GM21737 (cell line): ENCODE data around the gene STARD9.
"Not testable (repeated sequence)": the region's sequence is repeated elsewhere in the genome, so short reads cannot be mapped to it uniquely, and the experiment has no call there.

ENCODE experiments used
- ATAC-seq: cut with Tn5 transposase; IDR thresholded peaks from one replicate; pipeline ENCODE4 v1.9.1; 2021; ENCODE audit warnings: mild to moderate bottlenecking, moderate library complexity; ENCODE audit not compliant: unreplicated experiment

STARD9 gene

DNA sequence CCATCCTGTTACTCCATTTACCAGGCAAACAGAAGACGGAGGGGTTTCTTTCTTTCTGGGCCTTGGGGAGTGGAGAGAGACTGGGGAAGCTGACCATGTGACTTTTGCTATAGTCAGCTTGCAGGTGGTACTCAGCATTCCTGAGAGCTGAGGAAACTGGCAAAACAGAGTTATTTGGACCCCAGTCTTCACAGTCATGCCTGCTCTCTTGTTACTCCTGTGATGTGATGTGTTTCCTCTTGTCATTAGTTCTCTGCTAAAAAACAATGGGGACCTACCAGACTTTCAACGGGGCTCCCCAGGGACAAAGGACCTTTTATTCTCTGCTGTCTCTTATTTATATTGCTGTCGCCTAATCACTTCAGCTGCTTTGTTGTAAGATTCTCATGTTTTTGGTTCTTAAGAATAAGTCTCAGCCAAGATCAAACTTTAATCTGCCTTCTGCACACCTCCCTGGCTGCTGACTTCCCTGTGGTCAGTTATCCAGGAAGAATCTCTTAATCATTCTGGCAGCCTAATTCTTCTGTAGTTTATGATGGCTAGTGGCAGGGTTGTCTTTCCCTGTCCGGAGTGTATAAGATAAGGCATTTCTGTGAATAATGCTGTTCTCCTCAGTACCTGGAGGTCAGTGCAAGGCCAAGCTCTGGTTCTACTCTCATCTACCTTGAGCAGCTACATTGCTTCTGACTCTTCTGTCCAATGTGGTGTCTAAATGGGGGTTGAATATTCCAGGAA is 8.8 kb downstream of the STARD9 start:
- ATAC-seq, result no peak

DNA sequence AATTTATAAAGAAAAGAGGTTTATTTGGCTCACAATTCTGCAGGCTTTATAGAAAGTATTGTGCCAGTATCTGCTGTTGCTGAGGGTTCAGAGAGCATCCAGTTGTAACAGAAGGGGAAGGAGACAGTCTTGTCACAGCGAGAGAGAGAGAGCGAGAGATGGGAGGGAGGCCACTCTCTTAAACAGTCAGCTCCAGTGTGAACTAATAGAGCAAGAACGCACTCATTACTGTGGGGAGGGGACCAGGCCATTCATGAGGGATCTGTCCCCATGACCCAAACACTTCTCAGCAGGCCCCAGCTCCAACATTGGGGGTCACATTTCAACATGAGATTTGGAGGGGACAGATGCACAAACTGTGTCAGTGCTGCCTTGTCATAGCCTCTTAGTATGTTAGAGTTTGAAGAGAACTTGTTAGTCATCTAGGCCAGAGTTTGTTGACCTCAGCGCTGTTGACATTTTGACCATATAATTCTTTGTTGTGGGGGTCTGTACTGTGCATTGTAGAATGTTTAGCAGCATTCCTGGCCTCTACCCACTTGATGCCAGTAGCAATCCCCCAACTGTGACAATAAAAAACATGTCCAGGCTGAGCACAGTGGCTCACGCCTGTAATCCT is 15.3 kb downstream of the STARD9 start:
- ATAC-seq, result no peak

DNA sequence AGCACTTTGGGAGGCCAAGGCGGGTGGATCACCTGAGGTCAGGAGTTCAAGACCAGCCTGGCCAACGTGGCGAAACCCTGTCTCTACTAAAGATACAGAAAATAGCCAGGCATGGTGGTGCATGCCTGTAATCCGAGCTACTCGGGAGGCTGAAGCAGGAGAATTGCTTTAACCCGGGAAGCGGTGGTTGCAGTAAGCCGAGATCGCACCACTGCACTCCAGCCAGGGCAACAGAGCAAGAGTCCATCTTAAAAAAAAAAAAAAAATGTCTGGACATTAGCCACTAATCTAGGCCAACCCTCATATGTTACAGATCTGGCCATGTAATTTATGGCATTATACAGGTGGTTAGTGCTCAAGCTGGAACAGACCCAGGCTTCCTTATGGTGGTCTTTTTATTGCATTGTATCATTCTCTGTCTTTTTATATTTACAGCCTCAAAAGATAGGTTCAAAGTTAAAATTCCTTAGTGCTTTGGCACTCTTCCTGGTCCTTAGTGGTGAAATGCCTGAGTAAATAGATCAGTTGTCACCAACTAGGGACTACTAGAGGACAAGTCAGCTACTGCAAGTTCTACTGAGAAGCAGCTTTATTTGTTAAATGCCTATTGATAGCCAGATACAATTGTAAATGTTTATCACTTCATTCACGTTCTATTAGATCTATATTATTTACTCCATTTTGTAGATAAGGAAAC is 16.0 kb downstream of the STARD9 start:
- no peak for ATAC-seq

DNA sequence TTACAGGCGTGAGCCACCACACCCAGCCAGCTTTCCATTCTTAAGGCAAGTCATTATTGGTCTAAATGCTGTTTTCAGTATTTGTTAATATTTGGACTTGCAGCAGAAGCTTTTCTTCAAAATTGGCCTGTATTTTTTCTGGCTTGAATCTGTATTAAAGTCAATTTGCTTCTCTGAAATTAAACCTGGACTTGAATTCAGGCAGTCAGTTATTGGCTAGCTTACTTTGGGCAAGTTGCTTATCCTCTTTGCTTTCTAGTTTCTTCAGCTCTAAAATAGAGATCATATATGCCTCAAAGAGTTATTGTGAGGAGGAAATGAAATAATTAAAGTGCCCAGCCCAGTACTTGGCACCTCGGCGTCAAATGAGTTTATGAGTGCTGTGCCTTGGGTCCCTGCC is 17.3 kb downstream of the STARD9 start:
- no peak for ATAC-seq

DNA sequence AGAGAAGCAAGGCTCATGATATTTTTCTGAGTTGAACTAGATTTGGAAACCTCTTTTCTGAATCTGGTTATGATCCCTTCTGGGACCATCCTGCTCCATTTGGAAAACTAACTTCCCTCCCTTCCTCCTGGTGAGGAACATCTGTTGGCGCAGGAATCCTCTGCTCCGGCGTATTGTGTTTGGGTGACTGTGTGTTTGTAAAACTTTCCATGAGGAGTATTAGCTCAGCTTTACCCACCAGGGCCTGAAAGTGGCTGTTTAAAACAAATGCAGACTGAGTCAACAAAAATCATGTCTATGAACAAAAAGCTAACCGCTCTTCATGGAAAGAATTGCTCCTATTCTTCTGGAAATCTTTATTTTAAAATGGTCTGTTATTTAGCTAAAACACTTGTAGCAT is 17.7 kb downstream of the STARD9 start:
- no peak for ATAC-seq

DNA sequence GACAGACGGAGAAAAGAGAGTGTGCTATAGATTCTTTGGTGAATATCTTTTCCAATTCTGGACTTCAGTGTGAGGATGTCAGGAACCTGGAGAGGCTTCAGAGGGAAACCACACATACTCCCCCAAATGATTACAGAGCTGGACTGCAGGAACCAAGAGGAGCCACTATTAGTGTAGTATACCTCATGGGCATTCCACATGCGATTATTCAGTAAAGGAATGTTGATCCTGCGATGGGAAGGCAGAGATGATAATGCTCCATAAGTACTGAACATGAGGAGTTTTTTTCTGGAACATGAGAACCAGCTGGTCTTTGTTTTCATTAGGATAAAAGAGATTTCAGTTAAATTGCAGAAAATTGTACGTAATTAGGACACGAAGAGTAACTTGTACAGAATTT is 18.7 kb downstream of the STARD9 start:
- no peak for ATAC-seq

DNA sequence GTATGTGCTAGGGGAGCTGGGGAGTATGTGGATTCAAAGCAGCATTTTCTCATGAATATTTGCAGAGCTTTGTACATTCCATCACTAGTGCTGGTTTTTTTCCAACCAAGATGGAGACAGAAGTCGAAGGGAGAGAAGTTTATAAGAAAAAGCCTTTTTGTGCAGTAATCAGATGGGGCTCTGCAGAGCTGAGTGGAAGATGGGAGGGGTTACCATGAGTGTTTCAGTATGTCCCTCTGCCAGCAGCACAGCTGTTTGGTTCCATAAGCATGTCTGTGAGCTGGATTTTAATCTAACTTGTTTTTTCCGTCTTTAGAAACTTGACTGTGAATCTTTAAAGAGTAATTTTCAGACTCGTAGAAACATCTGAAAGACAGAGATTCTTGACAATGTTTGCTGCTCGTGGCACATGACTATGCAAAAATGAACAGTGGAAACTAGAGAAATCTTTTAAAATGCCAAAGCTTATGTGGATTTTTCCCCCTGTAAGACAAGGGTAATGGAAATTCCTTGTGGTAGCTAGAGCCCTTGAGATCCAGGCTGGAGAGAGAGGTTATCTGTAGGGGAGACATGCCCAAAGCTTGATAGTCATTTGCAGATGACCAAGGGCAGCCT is 20.3 kb downstream of the STARD9 start:
- ATAC-seq, result no peak

DNA sequence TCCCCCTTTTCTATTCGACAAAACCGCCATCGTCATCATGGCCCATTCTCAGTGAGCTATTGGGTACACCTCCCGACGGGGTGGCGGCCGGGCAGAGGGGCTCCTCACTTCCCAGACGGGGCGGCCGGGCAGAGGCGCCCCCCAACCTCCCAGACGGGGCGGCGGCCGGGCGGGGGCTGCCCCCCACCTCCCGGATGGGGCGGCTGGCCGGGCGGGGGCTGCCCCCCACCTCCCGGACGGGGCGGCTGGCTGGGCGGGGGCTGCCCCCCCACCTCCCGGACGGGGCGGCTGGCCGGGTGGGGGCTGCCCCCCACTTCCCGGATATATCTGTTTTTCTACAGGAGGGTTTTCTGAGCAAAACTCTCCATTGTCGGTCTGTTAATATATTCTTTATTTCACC is 25.9 kb downstream of the STARD9 start:
- not testable (repeated sequence) for ATAC-seq

DNA sequence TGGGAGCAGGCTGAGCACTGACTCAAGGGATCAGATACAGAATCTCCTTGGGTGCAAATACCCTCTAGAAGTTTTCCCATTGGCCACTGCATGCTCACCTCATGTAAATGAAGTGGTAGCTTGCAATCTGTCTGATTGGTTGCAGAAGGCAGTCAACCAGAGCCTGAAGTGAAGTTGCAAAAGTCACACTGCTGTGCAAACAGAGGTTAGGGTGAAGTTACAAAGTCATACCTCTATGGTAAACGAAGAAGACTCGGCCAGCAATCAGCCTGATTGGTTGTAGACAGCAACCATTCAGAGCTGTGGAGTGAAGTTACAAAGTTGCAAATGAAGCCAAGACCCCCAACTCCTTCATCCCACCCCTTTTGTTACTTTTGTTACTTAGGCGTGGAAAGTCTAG is 27.1 kb downstream of the STARD9 start:
- no peak for ATAC-seq

DNA sequence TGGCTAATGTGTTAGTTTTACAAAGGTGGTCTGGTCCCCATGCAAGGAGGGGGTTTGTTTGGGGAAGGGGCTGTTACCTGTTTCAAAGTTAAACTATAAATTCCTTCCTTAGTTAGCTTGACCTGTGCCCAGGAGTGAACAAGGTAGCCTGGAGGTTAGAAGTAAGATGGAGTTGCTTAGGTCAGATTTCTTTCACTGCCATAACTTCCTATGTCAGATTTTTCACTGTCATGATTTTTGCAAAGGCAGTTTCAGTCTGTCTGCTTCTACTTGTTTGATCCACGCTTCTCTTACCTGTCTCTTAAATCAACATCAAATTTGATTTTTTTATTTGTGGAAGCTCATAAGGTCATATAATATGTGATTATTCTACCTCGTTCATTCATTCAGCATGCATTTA is 28.6 kb downstream of the STARD9 start:
- no peak for ATAC-seq

DNA sequence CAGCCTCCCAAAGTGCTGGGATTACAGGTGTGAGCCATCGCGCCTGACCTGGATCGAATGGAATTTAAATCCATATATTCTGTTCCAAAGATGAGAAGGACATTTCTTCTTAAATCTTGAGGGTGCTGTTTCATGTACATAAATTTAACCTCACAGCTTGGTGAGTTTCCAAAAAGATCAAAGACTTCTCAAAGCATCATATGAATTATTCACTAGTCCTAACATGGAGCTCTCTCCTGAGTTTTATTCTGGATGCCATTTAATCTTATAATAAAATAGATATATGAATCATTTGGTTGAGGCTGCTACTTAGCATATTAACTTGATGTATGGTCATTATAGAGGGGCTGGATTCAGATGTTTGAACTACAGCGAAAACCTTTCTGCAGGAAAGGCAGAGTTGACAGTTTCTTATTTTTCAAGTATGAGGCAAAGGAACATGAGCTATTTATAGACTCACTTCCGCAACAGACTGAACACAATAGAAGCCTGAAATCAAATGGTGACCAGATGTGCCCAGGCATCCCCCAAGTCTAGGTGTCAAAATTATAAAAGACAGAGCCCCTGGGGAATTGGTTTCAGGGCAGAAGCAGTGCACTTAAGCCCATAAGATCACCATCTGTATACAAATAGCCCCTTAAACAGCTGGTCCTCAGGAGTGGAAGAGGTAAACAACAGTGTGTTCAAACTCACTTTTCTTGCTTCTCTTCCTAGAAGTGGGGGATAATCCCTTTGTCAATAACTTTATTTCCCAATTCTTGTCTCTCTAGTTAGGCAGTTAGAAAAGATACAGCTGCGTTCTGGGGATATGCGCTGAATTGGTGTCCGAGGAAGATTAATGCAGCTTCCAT is 29.7 kb downstream of the STARD9 start:
- ATAC-seq, result peak; percentile 44

DNA sequence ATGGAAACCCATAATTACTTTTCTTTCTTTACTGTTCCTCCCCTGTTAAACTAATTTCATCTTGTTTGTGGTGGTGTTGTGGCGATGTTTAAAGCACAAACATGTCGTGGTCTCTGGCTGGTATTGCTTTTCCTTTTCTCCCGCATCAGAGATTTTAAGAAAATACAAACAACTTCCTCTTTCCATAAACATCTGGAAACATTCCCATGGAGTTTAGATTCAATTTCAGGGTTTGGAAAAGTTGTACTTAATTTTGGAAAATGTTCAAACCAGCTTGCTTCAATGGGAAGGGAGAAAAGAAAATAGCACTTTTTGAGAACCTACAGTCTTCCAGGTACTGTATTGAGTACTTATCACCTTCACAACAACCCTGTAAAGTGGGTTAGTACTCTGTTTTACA is 30.4 kb downstream of the STARD9 start:
- no peak for ATAC-seq

DNA sequence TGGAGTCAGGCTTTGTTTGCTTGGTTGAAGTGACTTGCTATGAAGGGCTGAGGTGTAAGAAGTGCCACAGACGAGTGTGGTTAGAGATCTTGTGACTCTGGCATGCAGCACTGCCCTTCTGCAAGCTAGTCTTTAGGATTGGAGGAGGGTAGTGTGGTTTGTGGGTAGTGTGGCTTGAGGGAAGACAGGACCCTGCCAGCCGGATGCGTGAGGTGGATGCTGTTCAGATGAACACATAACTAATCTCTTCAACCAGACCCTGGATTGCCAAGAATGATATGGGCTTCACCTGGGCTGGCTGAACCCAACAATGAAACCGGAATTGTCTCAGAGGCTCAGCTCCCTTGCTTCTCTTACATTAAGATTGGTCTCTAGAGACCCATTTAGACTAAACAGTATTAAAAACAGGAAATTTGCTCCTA is 32.7 kb downstream of the STARD9 start:
- ATAC-seq, result peak; percentile 61

DNA sequence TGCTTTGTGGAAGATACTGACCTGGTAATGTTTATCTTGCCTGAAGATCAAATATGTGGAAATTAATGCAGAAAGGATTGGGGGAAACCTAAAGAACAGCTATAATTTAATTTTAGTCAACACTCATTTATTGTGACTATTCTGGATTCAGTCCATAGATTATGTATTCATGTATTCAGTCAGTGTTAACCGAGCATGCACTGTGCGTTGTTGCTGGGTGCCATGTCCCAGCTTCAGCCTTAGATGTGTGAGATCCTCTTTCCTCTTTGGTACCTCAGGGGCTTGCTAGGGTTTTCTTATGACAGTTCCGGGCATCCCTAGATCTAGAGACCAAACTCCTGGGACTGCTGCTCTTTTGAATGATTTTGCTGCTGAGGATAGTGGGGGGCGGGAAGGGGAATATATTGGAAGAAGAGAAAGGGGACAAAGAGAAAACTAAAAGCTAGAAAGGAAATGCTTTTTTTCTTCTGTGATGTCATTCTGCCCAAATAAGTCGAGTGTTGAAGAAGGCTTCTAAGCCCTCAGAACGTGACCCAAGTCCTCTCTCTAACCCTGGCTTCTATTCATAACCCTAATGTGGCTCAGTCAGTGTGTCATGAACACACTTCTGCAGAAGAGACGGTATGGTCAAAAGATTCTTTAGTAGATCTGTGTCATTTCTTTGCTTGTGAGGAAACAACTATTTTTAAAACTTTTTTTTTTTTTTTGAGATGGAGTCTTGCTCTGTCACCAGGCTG is 33.5 kb downstream of the STARD9 start:
- no peak for ATAC-seq

DNA sequence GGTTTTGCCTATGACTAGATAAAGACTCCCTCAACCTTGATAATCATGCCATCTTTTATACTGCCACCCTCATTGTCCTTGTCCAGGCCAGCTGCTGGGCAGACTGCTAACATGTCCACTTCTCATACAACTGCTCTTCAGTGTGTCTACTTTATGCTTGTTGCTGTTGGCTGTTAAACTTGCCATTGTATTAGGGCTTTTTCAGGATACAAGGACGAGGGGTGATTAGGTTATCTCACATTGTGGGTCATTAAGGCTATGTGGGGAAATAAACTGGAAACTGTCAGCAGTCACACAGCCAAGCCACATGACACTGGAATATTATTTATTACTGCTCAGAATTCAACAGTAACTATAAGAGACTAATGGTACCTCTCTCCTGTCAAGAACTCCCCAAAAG is 36.1 kb downstream of the STARD9 start:
- ATAC-seq, result no peak

DNA sequence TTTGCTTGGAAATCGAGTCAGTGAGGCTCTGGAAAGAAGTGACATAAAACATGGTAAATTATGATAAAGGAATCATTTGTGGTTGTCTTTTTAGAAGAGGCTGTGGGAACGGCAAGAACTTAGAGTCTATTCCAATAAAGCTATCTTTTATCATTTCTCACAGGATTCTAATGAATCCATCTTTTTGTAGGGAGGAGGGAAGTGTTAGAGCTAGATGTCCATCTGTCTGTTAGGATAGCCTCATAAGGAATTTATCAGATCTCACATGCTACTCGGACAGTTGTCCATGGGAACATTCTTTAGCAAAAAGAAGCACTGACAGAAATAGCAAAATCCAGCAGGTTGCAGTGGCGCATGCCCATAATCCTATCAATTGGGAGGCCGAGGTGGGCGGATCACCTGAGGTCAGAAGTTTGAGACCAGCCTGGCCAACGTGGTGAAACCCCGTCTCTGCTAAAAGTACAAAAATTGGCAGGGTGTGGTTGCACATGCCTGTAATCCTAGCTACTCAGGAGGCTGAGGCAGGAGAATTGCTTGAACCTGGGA is 37.0 kb downstream of the STARD9 start:
- no peak for ATAC-seq

DNA sequence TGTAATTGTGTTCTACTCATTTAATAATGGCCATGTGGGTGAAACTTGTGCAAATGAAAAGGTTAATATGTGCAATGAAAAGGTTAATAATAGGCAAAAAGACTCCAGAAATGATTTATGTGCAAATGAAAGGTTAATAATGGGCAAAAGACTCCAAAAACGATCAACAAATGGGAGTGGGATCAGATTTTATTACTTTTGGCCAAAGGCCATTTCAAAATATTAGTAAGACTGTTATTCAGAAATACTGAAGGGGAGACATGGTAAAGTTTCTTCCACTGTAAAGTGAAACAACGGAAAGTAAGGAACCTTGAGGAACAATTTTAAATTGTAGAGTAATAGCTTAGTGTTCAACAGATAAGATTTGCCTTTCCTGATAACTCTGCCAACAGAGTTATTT is 40.7 kb downstream of the STARD9 start:
- ATAC-seq, result no peak

DNA sequence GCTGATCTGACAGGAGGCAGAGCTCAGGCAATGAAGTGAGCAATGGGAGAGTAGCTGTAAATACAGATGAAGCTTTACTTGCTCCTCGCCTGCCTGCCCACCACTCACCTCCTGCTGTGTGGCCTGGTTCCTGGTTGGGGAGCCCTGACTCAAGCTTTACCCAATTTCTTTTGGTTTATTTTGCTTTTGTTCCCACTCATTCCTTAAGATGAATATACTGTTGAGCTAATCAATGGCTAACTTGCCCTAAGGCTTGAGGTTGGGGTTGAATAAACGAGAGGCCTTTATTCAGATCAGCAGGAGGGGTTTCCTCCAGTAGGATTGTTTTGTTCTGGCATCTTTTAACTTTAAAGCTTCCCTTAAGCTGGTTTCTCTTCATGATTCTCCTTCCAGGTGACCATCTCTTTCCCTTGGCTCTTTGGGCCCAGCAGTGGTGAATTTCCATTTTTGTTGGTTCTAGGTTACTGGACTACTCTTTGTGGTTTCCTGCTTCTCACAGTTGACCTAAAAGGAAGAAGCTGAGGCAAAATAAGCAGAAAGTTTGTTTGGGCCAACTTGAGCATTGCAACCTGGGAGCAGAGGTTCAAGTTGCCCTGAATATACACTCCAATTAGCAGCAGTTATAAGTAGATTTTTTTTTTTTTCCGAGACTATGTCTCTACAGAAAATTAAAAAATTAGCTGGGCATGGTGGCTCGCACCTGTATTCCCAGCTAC is 44.4 kb downstream of the STARD9 start:
- ATAC-seq, result no peak

DNA sequence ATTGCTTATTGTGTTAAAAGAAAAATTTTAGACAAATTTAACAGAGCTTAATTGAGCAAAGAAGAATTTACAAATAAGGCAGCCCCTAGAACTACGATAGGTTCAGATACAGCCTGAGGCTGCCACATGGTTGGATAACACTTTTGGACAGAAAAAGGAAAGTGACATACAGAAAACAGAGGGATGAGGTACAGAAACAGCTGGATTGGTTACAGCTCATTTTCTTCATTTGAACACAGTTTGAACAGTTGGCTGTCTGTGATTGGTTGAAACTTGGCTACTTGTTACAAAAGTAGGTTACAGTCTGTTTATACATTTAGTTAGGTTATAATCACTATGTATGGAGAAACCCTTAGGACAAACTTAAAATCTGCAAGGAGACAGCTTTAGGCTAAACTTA is 46.0 kb downstream of the STARD9 start:
- ATAC-seq, result no peak
